ENCODE data around the gene ARL15. TPM values are rescaled to one million over a fixed set of nuclear protein-coding genes. Genes with fewer than 3 reads are reported as not detected.

ARL15 gene
- total RNA-seq, 2 donors from 2014 or later = 12.0 to 13.0 TPM

GRCh38 chr5:54030981-54031380, 279.4 kb downstream of the ARL15 start:
- no peaks in the 10 kb centered on the region for H3K9me3 Mint-ChIP-seq
- no peaks in the 10 kb centered on the region for H3K4me1 Mint-ChIP-seq (ENCODE audit: low read depth in 2 of 2)
- no peak for DNase-seq (ENCODE audit: low spot score)
- ATAC-seq = no peak
- no peaks in the 10 kb centered on the region for H3K27me3 Mint-ChIP-seq
- H3K4me3 Mint-ChIP-seq = no peak overlapping the region
- no peaks in the 10 kb centered on the region for H3K36me3 Mint-ChIP-seq
- no peak overlapping the region for H3K27ac Mint-ChIP-seq

GRCh38 chr5:54024466-54024865, 285.9 kb downstream of the ARL15 start:
- H3K36me3 Mint-ChIP-seq = no peaks in the 10 kb centered on the region
- no peak overlapping the region for H3K4me3 Mint-ChIP-seq
- H3K4me1 Mint-ChIP-seq (ENCODE audit: low read depth in 2 of 2) = peaks cover 20 to 26% of the 10 kb centered on the region in 2 donors

GRCh38 chr5:54022223-54022622, 288.1 kb downstream of the ARL15 start:
- no peak for DNase-seq (ENCODE audit: low spot score)

More at GRCh38 chr5:54024466-54024865, 285.9 kb downstream of the ARL15 start:
- DNase-seq (ENCODE audit: low spot score) (no peak), ATAC-seq (no peak)
- Mint-ChIP-seq H3K27ac (no peak overlapping the region), H3K9me3 (no peaks in the 10 kb centered on the region), H3K27me3 (no peaks in the 10 kb centered on the region)

GRCh38 chr5:54021431-54022164, 288.8 kb downstream of the ARL15 start:
- no peaks in the 10 kb centered on the region for H3K27me3 Mint-ChIP-seq
- H3K4me1 Mint-ChIP-seq (ENCODE audit: low read depth in 2 of 2) = peaks cover 20 to 26% of the 10 kb centered on the region in 2 donors
- peaks cover 4% of the 10 kb centered on the region for H3K36me3 Mint-ChIP-seq
- DNase-seq (ENCODE audit: low spot score) = no peak
- ATAC-seq = peak in 1 of 2 donors; percentile 40
- H3K9me3 Mint-ChIP-seq = no peaks in the 10 kb centered on the region
- peak overlapping the region; percentile 61 to 79 for H3K27ac Mint-ChIP-seq
- H3K4me3 Mint-ChIP-seq = peak overlapping the region; percentile 71

More at GRCh38 chr5:54022223-54022622, 288.1 kb downstream of the ARL15 start:
- H3K4me3 Mint-ChIP-seq = peak overlapping the region; percentile 71
- peak overlapping the region; percentile 61 to 79 for H3K27ac Mint-ChIP-seq
- no peaks in the 10 kb centered on the region for H3K36me3 Mint-ChIP-seq
- H3K4me1 Mint-ChIP-seq (ENCODE audit: low read depth in 2 of 2) = peaks cover 20 to 26% of the 10 kb centered on the region in 2 donors
- H3K9me3 Mint-ChIP-seq = no peaks in the 10 kb centered on the region
- ATAC-seq = peak in 1 of 2 donors; percentile 28
- H3K27me3 Mint-ChIP-seq = no peaks in the 10 kb centered on the region

- H3K9me3 Mint-ChIP-seq = peaks cover 3% of the 10 kb centered on the region
- H3K36me3 Mint-ChIP-seq = peaks cover 24% of the 10 kb centered on the region
- H3K4me3 Mint-ChIP-seq = no peak overlapping the region
- H3K27ac Mint-ChIP-seq = no peak overlapping the region
- no peak for ATAC-seq
- DNase-seq (ENCODE audit: low spot score) = no peak
- H3K27me3 Mint-ChIP-seq = no peaks in the 10 kb centered on the region
- peaks cover 25 to 27% of the 10 kb centered on the region in 2 donors for H3K4me1 Mint-ChIP-seq (ENCODE audit: low read depth in 2 of 2)
Observed at GRCh38 chr5:54018438-54018837, 291.9 kb downstream of the ARL15 start.

- Mint-ChIP-seq H3K4me3 (no peak overlapping the region), H3K9me3 (peaks cover 3% of the 10 kb centered on the region), H3K27ac (no peak overlapping the region), H3K27me3 (no peaks in the 10 kb centered on the region), H3K4me1 (ENCODE audit: low read depth in 2 of 2) (peaks cover 25 to 26% of the 10 kb centered on the region in 2 donors), H3K36me3 (peaks cover 24% of the 10 kb centered on the region)
- DNase-seq (ENCODE audit: low spot score) (no peak), ATAC-seq (no peak)
Observed at GRCh38 chr5:54017580-54017979, 292.8 kb downstream of the ARL15 start.

GRCh38 chr5:54013556-54014194, 296.7 kb downstream of the ARL15 start:
- DNase-seq (ENCODE audit: low spot score) = peak; percentile 63
- Mint-ChIP-seq H3K36me3 (peaks cover 24% of the 10 kb centered on the region), H3K4me3 (no peak overlapping the region), H3K27me3 (no peaks in the 10 kb centered on the region), H3K27ac (peak overlapping the region in 1 of 2 donors; percentile 32), H3K4me1 (ENCODE audit: low read depth in 2 of 2) (peaks cover 7 to 10% of the 10 kb centered on the region in 2 donors), H3K9me3 (peaks cover 3% of the 10 kb centered on the region)
- peak; percentile 97 for ATAC-seq

GRCh38 chr5:54009828-54010227, 300.5 kb downstream of the ARL15 start:
- Mint-ChIP-seq H3K36me3 (peaks cover 12% of the 10 kb centered on the region), H3K9me3 (peaks cover 3% of the 10 kb centered on the region), H3K4me3 (no peak overlapping the region), H3K27me3 (no peaks in the 10 kb centered on the region), H3K4me1 (ENCODE audit: low read depth in 2 of 2) (peaks cover 7 to 10% of the 10 kb centered on the region in 2 donors), H3K27ac (no peak overlapping the region)
- DNase-seq (ENCODE audit: low spot score) (no peak), ATAC-seq (no peak)

- Mint-ChIP-seq H3K27me3 (no peaks in the 10 kb centered on the region), H3K36me3 (peaks cover 7% of the 10 kb centered on the region), H3K4me1 (ENCODE audit: low read depth in 2 of 2) (peaks cover 7 to 10% of the 10 kb centered on the region in 2 donors), H3K9me3 (peaks cover 3% of the 10 kb centered on the region), H3K4me3 (no peak overlapping the region), H3K27ac (no peak overlapping the region)
- no peak for ATAC-seq
- no peak for DNase-seq (ENCODE audit: low spot score)
Observed at GRCh38 chr5:54009357-54009756, 301.0 kb downstream of the ARL15 start.

GRCh38 chr5:54007827-54008777, 302.3 kb downstream of the ARL15 start:
- Mint-ChIP-seq H3K4me3 (no peak overlapping the region), H3K36me3 (no peaks in the 10 kb centered on the region), H3K27me3 (no peaks in the 10 kb centered on the region), H3K9me3 (no peaks in the 10 kb centered on the region), H3K27ac (peak overlapping the region in 1 of 2 donors; percentile 27), H3K4me1 (ENCODE audit: low read depth in 2 of 2) (no peaks in the 10 kb centered on the region)
- ATAC-seq (no peak), DNase-seq (ENCODE audit: low spot score) (no peak)

- peaks cover 0 to 3% of the 10 kb centered on the region in 2 donors for H3K4me1 Mint-ChIP-seq (ENCODE audit: low read depth in 2 of 2)
- ATAC-seq = no peak
- H3K27ac Mint-ChIP-seq = no peak overlapping the region
- DNase-seq (ENCODE audit: low spot score) = no peak
- no peaks in the 10 kb centered on the region for H3K9me3 Mint-ChIP-seq
- no peaks in the 10 kb centered on the region for H3K36me3 Mint-ChIP-seq
- no peak overlapping the region for H3K4me3 Mint-ChIP-seq
- no peaks in the 10 kb centered on the region for H3K27me3 Mint-ChIP-seq
Observed at GRCh38 chr5:54004697-54005096, 305.7 kb downstream of the ARL15 start.

- no peaks in the 10 kb centered on the region for H3K9me3 Mint-ChIP-seq
- no peak for ATAC-seq
- DNase-seq (ENCODE audit: low spot score) = no peak
- peaks cover 0 to 11% of the 10 kb centered on the region in 2 donors for H3K4me1 Mint-ChIP-seq (ENCODE audit: low read depth in 2 of 2)
- H3K4me3 Mint-ChIP-seq = no peak overlapping the region
- no peaks in the 10 kb centered on the region for H3K27me3 Mint-ChIP-seq
- no peaks in the 10 kb centered on the region for H3K36me3 Mint-ChIP-seq
- no peak overlapping the region for H3K27ac Mint-ChIP-seq
Observed at GRCh38 chr5:54002779-54003178, 307.6 kb downstream of the ARL15 start.

- Mint-ChIP-seq H3K36me3 (no peaks in the 10 kb centered on the region), H3K4me3 (no peak overlapping the region), H3K27me3 (no peaks in the 10 kb centered on the region), H3K27ac (no peak overlapping the region), H3K4me1 (ENCODE audit: low read depth in 2 of 2) (peaks cover 0 to 11% of the 10 kb centered on the region in 2 donors), H3K9me3 (no peaks in the 10 kb centered on the region)
- DNase-seq (ENCODE audit: low spot score) = no peak
- no peak for ATAC-seq
Observed at GRCh38 chr5:54001976-54002775, 308.2 kb downstream of the ARL15 start.
